SK-N-SH (cell line): Measurements from ENCODE around the gene MAPKAPK3. TPM values are rescaled to one million over a fixed set of nuclear protein-coding genes. Genes with fewer than 3 reads are reported as not detected.

ENCODE experiments used
- CTCF ChIA-PET: fragments of 300-600, 350-600 bp; formaldehyde crosslinking; extraction: SDS; loops from one replicate; lab custom pipeline; 2021; lab: Yijun Ruan, JAX
- POLR2A ChIA-PET: fragments of 350-600 bp; sonication (Branson Sonifier 250); formaldehyde crosslinking; extraction: SDS; loops from one replicate; lab custom pipeline; 2020; ENCODE audit warnings: antibody characterized with exemption, inconsistent platforms; lab: Yijun Ruan, JAX
- DNase-seq: peaks from one replicate; pipeline ENCODE4 v3.0.0; 2012
- H2AFZ ChIP-seq: fragments of 200-600 bp; sonication (generic); 2 replicates; pipeline ENCODE4 v1.8.1; 2016; ENCODE audit warnings: antibody characterized with exemption, mild to moderate bottlenecking, low read depth
- H3F3A ChIP-seq: fragments of 200-600 bp; sonication (generic); replicated peaks from 2 replicates; pipeline ENCODE3; 2016; ENCODE audit warnings: antibody characterized with exemption, mild to moderate bottlenecking; ENCODE audit not compliant: insufficient read depth
- H3K27ac ChIP-seq, 2 experiments: fragments of 200-500 bp in 1 of 2; fragments of 200-600 bp in 1 of 2; sonication (Bioruptor generic) in 1 of 2; sonication (generic), shearing (Covaris generic) in 1 of 2; 2 replicates each; pipeline versions ENCODE4 v1.5.1 to v1.6.1; 2014 to 2016; ENCODE audit warnings: low read depth in 2 of 2, inconsistent platforms in 1 of 2, low read length in 1 of 2, mild to moderate bottlenecking in 1 of 2, mixed read lengths in 1 of 2
- H3K27me3 ChIP-seq: fragments of 200-600 bp; sonication (generic), shearing (Covaris generic); 2 replicates; pipeline ENCODE4 v1.6.1; 2016; ENCODE audit warnings: mixed run types; ENCODE audit not compliant: insufficient read depth
- H3K36me3 ChIP-seq, 2 experiments: fragments of 200-500 bp in 1 of 2; fragments of 200-600 bp in 1 of 2; sonication (Bioruptor generic) in 1 of 2; sonication (generic) in 1 of 2; replicated peaks in 1 of 2; 2 replicates each; pipeline versions ENCODE3 to v1.5.1; 2014 to 2016; ENCODE audit warnings: low read length in 1 of 2, mild to moderate bottlenecking in 1 of 2; ENCODE audit not compliant: insufficient read depth in 2 of 2, control insufficient read depth in 1 of 2
- H3K4me1 ChIP-seq, 2 experiments: fragments of 200-500 bp in 1 of 2; fragments of 200-600 bp in 1 of 2; sonication (Bioruptor generic) in 1 of 2; sonication (generic), shearing (Covaris generic) in 1 of 2; 2 replicates each; pipeline versions ENCODE4 v1.5.1 to v1.6.1; 2014 to 2016; ENCODE audit warnings: low read depth in 1 of 2, low read length in 1 of 2, mixed run types in 1 of 2; ENCODE audit not compliant: insufficient read depth in 2 of 2, control insufficient read depth in 1 of 2
- H3K4me2 ChIP-seq: fragments of 200-600 bp; sonication (generic), shearing (Covaris generic); 2 replicates; pipeline ENCODE4 v1.6.1; 2017; ENCODE audit warnings: mixed run types
- H3K4me3 ChIP-seq, 2 experiments: fragments of 200-500 bp in 1 of 2; fragments of 200-600 bp in 1 of 2; sonication (Bioruptor generic) in 1 of 2; sonication (generic), shearing (Covaris generic) in 1 of 2; 2 replicates each; pipeline versions ENCODE4 v1.5.1 to v1.8.1; 2014 to 2016; ENCODE audit warnings: low read depth in 2 of 2, inconsistent platforms in 1 of 2, low read length in 1 of 2, mild to moderate bottlenecking in 1 of 2, mixed read lengths in 1 of 2, moderate library complexity in 1 of 2
- H3K79me2 ChIP-seq: fragments of 200-600 bp; sonication (generic); 2 replicates; pipeline ENCODE4 v1.8.1; 2017; ENCODE audit warnings: mild to moderate bottlenecking; ENCODE audit not compliant: insufficient read depth
- H3K9ac ChIP-seq: fragments of 200-600 bp; sonication (generic); 2 replicates; pipeline ENCODE4 v1.6.1; 2017; ENCODE audit warnings: mixed run types
- H3K9me2 ChIP-seq: fragments of 200-600 bp; sonication (generic); 2 replicates; pipeline ENCODE4 v1.6.1; 2017; ENCODE audit warnings: mixed run types
- H3K9me3 ChIP-seq: fragments of 200-600 bp; sonication (generic); 2 replicates; pipeline ENCODE4 v1.6.1; 2017; ENCODE audit warnings: mixed run types, mild to moderate bottlenecking, moderate library complexity
- H4K20me1 ChIP-seq: fragments of 200-600 bp; sonication (generic); 2 replicates; pipeline ENCODE4 v1.6.1; 2017; ENCODE audit warnings: mild to moderate bottlenecking, mixed run types; ENCODE audit not compliant: insufficient read depth
- EP300 ChIP-seq, 2 experiments: IDR thresholded peaks; 2 replicates each; pipeline versions ENCODE4 v1.4.0 to v1.6.1; 2012; ENCODE audit warnings: borderline replicate concordance in 1 of 2, low read depth in 1 of 2, low read length in 1 of 2
- EZH2phosphoT487 ChIP-seq: fragments of 200-600 bp; sonication (generic); IDR thresholded peaks from 2 replicates; pipeline ENCODE4 v1.6.1; 2017; ENCODE audit warnings: low read depth, mixed run types, mild to moderate bottlenecking, antibody characterized with exemption, moderate library complexity, borderline replicate concordance
- FOXM1 ChIP-seq: IDR thresholded peaks from 2 replicates; pipeline ENCODE4 v1.4.0; 2012; ENCODE audit warnings: low read depth, mild to moderate bottlenecking
- GATA2 ChIP-seq: sonication (generic); formaldehyde crosslinking; IDR thresholded peaks from 2 replicates; pipeline ENCODE4 v1.5.0; 2020; ENCODE audit warnings: mild to moderate bottlenecking, missing genetic modification reagents
- RFX5 ChIP-seq: IDR thresholded peaks from 2 replicates; pipeline ENCODE4 v1.6.1; 2012; ENCODE audit warnings: mild to moderate bottlenecking, improper control_type of control experiment, low read length
- RXRA ChIP-seq: IDR thresholded peaks from 2 replicates; pipeline ENCODE4 v1.4.0; 2012; ENCODE audit warnings: low read depth, mild to moderate bottlenecking, borderline replicate concordance
- SIN3A ChIP-seq: IDR thresholded peaks from 2 replicates; pipeline ENCODE4 v1.6.1; 2012; ENCODE audit warnings: low read depth, mild to moderate bottlenecking, low read length, moderate library complexity, borderline replicate concordance
- TAF1 ChIP-seq: IDR thresholded peaks from 2 replicates; pipeline ENCODE4 v1.6.1; 2012; ENCODE audit warnings: low read depth, mild to moderate bottlenecking, low read length, moderate library complexity, borderline replicate concordance
- TCF12 ChIP-seq: IDR thresholded peaks from 2 replicates; pipeline ENCODE4 v1.4.0; 2012
- WGBS: methylation state at CpG from one replicate; pipeline ENCODE4 v1.1.6; 2017; ENCODE audit warnings: low lambda C conversion rate; 5-methylcytosine and 5-hydroxymethylcytosine counted together
- polyA plus RNA-seq, 3 experiments: library from polyadenylated mRNA; depleted of rRNA; stranded (reverse); fragments of >200 nt; gene quantifications; 2 replicates each; pipeline ENCODE4 v1.2.3, GENCODE V29; 2012
- TF ChIP-seq, protein P1 (sequence below): fragments of 200-600 bp; sonication (generic); IDR thresholded peaks from 2 replicates; pipeline ENCODE4 v1.6.1; 2017; ENCODE audit warnings: antibody characterized with exemption, mild to moderate bottlenecking, moderate library complexity
- TF ChIP-seq, protein P2 (sequence below): IDR thresholded peaks from 2 replicates; pipeline ENCODE4 v1.4.0; 2012; ENCODE audit warnings: low read depth, borderline replicate concordance
- TF ChIP-seq, protein P3 (sequence below): IDR thresholded peaks from 2 replicates; pipeline ENCODE4 v1.4.0; 2012; ENCODE audit warnings: low read depth
- TF ChIP-seq, protein P4 (sequence below): IDR thresholded peaks from 2 replicates; pipeline ENCODE4 v1.4.0; 2012; ENCODE audit warnings: low read depth, borderline replicate concordance
- TF ChIP-seq, protein P5 (sequence below): IDR thresholded peaks from 2 replicates; pipeline ENCODE4; 2012

Gene MAPKAPK3
- polyA plus RNA-seq, 1 of the 3 experiments (the other 2 are of a cell fraction): 29.4 TPM

DNA sequence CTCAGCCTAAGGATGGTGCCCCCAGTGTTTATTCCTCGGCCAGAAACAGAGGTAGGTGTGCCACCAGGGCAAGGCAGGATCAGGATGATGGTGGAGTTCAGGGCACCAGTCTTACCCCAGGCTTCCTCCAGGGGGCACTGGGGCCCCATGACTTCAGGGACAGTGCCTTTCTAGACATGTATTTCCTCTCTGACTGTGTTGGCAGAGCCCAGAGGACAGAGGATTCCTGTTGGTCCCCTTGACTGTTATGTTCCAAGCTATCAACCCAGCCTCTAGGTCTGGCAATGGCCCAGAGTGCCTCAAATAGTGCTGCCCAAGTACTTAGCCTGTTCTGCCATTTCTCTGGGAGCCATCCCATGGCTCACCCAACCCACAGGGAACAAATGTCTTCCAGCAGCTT lies 44.8 kb upstream of the MAPKAPK3 start (continued):
- TF ChIP-seq, protein P1, sequence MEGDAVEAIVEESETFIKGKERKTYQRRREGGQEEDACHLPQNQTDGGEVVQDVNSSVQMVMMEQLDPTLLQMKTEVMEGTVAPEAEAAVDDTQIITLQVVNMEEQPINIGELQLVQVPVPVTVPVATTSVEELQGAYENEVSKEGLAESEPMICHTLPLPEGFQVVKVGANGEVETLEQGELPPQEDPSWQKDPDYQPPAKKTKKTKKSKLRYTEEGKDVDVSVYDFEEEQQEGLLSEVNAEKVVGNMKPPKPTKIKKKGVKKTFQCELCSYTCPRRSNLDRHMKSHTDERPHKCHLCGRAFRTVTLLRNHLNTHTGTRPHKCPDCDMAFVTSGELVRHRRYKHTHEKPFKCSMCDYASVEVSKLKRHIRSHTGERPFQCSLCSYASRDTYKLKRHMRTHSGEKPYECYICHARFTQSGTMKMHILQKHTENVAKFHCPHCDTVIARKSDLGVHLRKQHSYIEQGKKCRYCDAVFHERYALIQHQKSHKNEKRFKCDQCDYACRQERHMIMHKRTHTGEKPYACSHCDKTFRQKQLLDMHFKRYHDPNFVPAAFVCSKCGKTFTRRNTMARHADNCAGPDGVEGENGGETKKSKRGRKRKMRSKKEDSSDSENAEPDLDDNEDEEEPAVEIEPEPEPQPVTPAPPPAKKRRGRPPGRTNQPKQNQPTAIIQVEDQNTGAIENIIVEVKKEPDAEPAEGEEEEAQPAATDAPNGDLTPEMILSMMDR: peak; percentile 82
- TF ChIP-seq, protein P2, sequence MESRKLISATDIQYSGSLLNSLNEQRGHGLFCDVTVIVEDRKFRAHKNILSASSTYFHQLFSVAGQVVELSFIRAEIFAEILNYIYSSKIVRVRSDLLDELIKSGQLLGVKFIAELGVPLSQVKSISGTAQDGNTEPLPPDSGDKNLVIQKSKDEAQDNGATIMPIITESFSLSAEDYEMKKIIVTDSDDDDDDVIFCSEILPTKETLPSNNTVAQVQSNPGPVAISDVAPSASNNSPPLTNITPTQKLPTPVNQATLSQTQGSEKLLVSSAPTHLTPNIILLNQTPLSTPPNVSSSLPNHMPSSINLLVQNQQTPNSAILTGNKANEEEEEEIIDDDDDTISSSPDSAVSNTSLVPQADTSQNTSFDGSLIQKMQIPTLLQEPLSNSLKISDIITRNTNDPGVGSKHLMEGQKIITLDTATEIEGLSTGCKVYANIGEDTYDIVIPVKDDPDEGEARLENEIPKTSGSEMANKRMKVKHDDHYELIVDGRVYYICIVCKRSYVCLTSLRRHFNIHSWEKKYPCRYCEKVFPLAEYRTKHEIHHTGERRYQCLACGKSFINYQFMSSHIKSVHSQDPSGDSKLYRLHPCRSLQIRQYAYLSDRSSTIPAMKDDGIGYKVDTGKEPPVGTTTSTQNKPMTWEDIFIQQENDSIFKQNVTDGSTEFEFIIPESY: no peak

DNA sequence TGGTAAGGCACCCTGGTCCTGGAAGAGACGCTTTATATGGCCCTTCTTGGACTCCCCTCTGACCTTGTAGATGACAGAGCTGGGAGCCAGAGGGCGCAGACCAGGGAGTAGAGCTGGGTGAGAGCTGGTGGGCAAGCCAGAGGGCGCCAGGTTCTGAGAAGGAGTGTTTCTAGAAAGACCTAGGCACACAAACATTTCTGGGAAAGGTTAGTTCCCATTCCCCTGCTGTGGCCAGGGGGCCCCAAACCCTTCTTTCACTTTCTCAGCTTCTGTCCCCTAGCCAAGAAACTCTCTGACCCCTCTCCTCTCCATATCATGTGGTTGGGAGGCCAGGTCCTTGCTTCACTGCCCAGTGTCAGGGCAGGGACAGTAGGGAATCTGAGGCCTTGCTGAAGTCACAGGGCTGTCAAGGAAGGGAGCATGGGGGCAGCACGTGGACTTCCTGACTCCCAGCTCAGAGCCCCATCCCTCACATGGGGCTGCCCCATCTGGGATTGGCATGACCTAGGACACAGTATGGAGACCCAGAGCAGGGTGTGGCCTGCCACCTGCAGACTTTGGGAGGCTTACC lies 44.1 kb upstream of the MAPKAPK3 start:
- H2AFZ ChIP-seq: no peak overlapping the region
- H3K27me3 ChIP-seq: no peaks in the 10 kb centered on the region
- H3K36me3 ChIP-seq: peaks cover 4 to 21% of the 10 kb centered on the region in 2 experiments
- no peak overlapping the region for H3K9ac ChIP-seq
- TF ChIP-seq RXRA: no peak
- no peak for TF ChIP-seq FOXM1
- no peak for TF ChIP-seq EP300 (IDR thresholded peaks at IDR 0.05; ENCODE audit: borderline replicate concordance in 1 of 2, low read depth in 1 of 2, low read length in 1 of 2)
- no peak for TF ChIP-seq TAF1
- TF ChIP-seq RFX5: no peak
- TF ChIP-seq, protein P3, sequence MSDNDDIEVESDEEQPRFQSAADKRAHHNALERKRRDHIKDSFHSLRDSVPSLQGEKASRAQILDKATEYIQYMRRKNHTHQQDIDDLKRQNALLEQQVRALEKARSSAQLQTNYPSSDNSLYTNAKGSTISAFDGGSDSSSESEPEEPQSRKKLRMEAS: no peak
- TF ChIP-seq GATA2 (CRISPR knock-in tag): no peak
- no peak for TF ChIP-seq TCF12
- TF ChIP-seq SIN3A: no peak
- TF ChIP-seq, protein P4, sequence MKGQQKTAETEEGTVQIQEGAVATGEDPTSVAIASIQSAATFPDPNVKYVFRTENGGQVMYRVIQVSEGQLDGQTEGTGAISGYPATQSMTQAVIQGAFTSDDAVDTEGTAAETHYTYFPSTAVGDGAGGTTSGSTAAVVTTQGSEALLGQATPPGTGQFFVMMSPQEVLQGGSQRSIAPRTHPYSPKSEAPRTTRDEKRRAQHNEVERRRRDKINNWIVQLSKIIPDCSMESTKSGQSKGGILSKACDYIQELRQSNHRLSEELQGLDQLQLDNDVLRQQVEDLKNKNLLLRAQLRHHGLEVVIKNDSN: no peak
- TF ChIP-seq, protein P5, sequence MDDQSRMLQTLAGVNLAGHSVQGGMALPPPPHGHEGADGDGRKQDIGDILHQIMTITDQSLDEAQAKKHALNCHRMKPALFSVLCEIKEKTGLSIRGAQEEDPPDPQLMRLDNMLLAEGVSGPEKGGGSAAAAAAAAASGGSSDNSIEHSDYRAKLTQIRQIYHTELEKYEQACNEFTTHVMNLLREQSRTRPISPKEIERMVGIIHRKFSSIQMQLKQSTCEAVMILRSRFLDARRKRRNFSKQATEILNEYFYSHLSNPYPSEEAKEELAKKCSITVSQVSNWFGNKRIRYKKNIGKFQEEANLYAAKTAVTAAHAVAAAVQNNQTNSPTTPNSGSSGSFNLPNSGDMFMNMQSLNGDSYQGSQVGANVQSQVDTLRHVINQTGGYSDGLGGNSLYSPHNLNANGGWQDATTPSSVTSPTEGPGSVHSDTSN: no peak
- TF ChIP-seq, protein P1: no peak
- no peak for TF ChIP-seq EZH2phosphoT487
- TF ChIP-seq, all 33 proteins: peak for 0
- ChIA-PET POLR2A (no interaction called here), CTCF (interaction anchor here (0.7 to 31.2 kb wide), 14 partner anchors 8 to 520 kb away, joined by 3 to 648 read pairs (median 4); partner anchors contain the start of genes CISH and MAPKAPK3)
- no peak overlapping the region for H3K27ac ChIP-seq
- no peak for DNase-seq
- no peaks in the 10 kb centered on the region for H3K9me2 ChIP-seq
- 76% methylated on average over 4 of the region's 4 CpGs for WGBS
- peaks cover 9% of the 10 kb centered on the region for H3K79me2 ChIP-seq
- H3F3A ChIP-seq: no peaks in the 10 kb centered on the region
- no peak overlapping the region for H3K4me3 ChIP-seq
- no peaks in the 10 kb centered on the region for H3K9me3 ChIP-seq
- no peak overlapping the region for H3K4me2 ChIP-seq
- H3K4me1 ChIP-seq: peaks cover 0 to 11% of the 10 kb centered on the region in 2 experiments; a peak in 1 of 4 replicates
- H4K20me1 ChIP-seq: no peaks in the 10 kb centered on the region
